HG03558 (cell line): ENCODE data around the gene REXO1.

Experiments used
- ATAC-seq: cut with Tn5 transposase; IDR thresholded peaks from one replicate; pipeline ENCODE4 v1.9.1; 2021; ENCODE audit warnings: moderate number of reproducible peaks; ENCODE audit not compliant: unreplicated experiment; ENCODE audit errors: extremely low read depth

The REXO1 gene

GRCh38 chr19:1862424-1863327 is 14.4 kb upstream of the REXO1 start:
- ATAC-seq: no peak

GRCh38 chr19:1862068-1862423 is 13.8 kb upstream of the REXO1 start:
- ATAC-seq: no peak

GRCh38 chr19:1861599-1862031 is 13.3 kb upstream of the REXO1 start:
- no peak for ATAC-seq

DNA sequence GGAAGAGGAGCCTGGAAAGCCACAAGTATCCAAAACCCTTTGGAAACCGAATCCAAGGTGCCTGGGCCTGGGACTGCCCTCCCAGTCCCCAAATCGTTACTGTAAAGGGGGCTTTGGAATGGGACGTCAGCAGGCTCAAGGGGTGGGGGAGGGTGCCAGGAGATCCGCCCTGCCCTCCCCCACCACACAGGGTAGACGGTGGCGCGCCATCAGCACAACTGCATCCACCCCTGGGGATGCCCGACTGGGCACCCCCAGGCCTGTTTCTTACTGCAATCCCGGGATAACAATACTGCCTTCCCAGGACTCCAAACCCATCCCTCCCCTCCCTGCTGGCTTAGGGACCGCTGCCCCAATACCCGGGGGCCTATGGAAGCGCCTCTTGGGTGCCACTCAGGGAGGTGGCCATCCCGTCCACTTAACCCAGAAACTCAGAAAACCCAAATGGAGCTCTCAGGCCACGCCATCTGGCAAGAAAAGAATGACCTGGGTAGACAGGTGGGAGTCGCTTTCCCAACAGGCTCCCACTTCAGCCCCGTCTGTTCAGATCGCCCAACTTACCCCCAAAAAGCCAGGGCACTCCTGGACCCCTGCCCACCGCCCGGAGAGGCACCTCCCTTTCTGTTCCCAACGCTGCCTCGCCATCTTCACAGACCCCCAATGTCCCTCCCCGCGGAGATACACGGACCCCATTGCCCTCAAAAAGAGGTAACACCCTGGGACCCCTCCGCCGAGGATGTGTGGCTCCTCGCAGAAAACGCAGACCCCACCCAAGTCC is 12.7 kb upstream of the REXO1 start:
- ATAC-seq: no peak

DNA sequence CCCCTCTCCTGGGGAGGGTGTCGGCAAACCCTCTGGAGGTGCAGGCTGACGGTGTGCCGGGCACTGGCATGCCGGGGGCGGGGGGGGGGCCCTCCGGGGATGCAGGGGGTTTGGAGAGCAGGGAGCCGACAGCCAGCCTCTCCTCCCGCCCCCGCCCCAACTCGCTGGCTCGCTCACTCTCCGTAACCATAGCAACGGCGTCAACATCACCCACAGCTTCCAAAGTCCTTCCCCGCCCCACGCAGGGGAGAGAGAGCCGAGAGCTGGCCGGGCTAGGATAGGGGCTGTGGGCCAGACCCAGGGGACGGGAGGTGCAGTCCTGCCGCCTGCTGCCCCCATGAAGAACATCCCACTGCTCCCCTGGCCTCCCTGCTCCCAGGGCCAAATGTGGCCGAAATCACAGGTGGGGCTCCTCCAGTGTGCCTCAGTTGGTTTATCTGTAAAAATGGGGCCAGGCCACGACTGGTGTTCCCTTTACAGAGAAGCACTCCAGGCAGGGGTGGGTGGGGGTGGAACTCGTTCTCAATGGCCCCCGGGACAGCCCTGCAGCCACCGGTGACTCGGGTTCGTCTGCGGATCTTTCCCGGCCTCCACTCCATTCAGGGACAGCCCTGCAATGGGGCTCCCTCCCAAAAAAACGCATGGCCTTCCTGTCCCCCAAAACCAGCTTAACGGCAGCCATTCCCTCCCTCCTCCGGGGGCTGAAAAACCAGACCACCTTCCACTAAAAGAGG is 11.9 kb upstream of the REXO1 start:
- ATAC-seq: no peak

DNA sequence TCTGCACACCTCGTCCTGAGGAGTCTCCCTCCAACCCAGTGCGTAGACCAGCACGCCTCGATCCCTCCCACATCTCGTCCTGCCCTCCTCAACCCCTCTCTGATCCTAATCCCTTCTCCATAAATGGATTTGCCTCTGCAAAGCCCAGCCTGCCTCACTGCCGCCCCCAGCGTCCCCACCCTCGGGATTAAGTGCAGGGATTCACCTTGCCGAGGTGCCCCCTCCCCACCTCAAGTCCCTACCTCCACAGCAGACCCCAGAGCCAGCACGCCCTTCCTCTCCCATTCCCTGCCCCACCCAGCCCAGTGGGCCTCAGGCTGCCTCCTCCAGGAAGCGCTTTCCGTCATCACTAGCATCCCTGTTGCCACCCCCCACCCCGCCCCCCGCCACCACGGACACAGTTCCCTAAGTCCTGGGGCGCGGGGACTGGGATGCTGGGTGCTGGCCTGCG is 11.1 kb upstream of the REXO1 start:
- ATAC-seq: no peak

DNA sequence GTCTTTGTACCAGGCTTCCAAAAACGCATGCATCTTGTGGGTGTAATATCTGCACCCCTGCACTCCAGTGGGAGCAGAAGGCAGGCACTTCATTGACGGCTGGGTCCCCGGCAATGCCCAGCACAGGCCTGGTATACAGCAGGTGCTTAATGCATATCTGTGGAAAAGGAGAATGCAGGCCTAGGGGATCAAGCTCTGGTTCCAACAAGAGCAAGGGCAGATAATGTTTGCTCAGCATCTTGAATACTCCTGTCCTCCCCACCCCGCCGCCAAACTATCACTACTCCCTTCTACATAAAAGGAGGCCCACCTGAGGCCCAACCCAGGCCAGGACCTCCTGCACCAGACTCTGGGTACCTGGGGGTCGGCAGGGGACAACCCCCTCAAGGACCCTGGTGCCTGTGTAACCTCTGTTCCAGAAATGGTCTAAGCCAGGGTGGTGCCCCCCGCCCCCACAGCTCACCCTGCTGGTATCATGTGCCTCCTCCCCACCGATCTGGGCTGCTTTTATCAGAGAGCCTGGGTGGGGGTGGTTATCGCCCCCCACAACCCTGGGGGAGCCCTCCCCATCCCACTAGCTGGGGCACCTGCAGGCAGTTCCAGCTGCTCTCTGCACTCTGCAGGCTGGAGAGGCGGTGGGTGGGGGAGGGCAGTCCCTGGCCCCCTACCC is 10.3 kb upstream of the REXO1 start:
- no peak for ATAC-seq

DNA sequence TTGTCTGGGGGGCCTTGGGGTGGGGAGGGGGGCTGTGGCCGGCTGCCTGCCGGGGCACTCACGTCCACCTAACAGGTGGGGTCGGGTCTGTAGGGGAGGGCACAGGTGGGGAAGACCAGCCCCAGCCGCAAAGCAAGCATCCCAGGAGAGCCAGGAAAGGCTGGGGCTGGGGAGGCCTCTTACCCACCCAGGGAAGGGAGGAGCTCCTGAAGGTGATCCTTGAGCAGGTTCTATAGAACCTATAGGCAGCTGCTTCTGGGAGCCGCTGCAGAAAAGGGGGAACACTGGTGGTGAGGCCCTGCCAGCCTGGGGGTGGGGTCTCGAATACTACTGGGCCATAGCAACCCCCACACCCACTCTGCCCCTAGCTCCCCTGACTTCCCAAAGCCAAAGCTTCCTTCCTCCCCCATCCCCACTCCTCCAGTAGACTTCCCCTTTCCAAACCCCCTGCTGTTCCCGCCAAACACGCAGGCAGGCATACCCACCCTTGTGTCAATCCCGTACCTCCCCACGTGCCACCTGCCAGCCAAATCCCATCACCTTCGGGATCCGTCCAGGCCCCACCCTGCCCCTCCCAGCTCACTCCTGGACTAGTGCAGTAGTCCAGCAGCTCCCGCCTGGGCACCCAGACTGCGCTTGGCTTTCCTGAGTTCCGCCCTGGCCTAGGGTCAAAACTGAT is 9.5 kb upstream of the REXO1 start:
- no peak for ATAC-seq

DNA sequence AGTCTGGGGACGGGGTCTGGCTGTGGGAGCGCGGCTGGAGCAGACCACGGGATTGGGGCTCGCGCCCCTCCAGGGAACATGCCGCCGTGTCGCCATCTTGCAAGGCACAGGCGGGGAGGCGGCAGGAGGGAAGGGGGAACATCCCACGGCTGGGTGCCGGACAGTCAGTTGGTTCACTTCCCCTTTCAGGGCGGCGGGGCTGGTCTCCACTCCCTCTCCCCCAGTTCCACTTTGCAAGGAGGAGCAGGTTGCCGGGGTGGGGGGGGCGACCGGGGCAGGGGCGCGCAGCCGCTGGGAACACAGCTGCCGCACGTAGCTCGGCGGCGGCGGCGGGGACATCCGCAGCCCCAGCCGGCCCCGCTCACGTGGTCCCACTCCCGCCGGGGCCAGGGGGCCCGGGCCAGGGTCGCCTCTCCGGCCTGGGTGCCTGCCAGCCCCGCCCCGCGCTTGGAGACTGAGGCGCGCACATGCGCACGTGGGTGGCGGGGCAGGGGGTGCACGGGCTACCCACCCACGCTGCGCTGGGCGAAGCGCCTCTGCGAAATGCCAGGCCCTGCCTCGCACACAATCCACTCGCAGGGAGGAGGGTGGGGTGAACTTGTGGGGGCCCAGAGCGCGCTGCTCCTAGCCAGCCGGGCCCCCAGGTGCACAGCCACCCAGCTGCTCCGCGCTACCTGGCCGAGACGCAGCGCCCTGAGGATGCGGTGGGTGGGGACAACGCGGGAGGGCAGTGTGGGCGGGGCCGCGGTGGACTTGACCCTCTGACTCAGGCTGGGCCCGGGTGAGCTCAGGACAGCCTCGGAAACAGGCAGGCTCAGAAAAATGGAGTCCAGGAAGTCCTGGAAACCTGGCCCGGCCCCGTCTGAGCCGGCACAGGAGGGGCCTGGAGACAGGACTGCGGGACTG is 8.7 kb upstream of the REXO1 start:
- no peak for ATAC-seq

GRCh38 chr19:1856345-1856697 is 8.0 kb upstream of the REXO1 start:
- ATAC-seq: no peak

- no peak for ATAC-seq
Measured at GRCh38 chr19:1855828-1856255, 7.6 kb upstream of the REXO1 start.

- no peak for ATAC-seq
Measured at GRCh38 chr19:1855040-1855827, 7.0 kb upstream of the REXO1 start.

DNA sequence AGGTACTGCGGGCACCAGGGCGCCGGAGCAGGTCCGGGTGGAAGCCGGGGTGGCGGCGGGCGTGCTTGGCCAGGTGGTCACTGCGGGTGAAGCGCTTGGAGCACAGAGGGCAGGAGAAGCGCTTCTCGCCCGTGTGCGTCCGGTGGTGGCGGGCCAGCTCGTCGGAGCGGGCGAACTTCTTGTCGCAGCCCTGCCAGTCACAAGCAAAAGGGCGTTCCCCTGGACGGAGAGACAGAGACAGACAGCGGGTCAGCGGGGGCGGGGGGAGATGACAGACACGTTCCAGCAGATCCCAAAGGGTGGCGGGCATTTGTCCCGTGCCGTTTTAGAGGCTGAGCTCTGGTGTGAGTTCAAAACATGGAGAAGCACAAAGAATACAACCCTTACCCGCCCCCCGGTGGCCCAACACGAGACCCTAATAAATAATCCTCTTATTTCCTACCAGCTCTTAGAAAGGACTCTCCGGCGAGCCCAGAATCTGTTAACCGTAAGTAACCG is 6.3 kb upstream of the REXO1 start:
- no peak for ATAC-seq

GRCh38 chr19:1854039-1854541 is 5.8 kb upstream of the REXO1 start:
- ATAC-seq: no peak

- no peak for ATAC-seq
Measured at GRCh38 chr19:1853295-1854038, 5.2 kb upstream of the REXO1 start.

GRCh38 chr19:1852581-1853128 is 4.4 kb upstream of the REXO1 start:
- ATAC-seq: no peak
